Kidney capillary endothelial cell (primary cell): Measurements from ENCODE around the gene TGIF2.
"Not testable (repeated sequence)": the region's sequence is repeated elsewhere in the genome, so short reads cannot be mapped to it uniquely, and the experiment has no call there.

Source experiments
- DNase-seq: peaks from one replicate; pipeline ENCODE4 v3.0.0-alpha.2; 2018; ENCODE audit warnings: low spot score

Gene TGIF2

GRCh38 chr20:36579996-36580545 is 6.7 kb downstream of the TGIF2 start:
- DNase-seq = no peak

DNA sequence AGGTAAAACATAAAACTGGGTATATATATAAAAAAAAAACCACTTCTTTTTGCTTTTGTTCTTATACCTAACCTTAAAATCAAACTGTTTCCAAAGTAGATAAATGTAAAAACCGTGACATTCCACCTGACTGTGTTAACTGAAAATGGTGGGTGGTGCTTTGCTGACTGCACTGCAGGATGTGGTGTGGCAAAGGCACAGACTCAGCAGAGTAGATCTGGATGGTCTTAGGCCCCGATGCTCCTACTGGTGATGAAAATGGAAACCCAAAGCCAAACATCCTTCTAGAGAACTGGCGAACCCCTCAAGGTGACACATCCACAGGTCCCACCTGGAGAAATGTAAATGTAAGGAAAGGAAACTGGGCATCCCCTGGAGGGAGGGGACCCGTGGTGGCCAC is 8.9 kb downstream of the TGIF2 start:
- DNase-seq = no peak

- DNase-seq = no peak
Observed at GRCh38 chr20:36582821-36583220, 9.4 kb downstream of the TGIF2 start.

GRCh38 chr20:36584018-36584481 is 10.7 kb downstream of the TGIF2 start:
- DNase-seq = no peak

DNA sequence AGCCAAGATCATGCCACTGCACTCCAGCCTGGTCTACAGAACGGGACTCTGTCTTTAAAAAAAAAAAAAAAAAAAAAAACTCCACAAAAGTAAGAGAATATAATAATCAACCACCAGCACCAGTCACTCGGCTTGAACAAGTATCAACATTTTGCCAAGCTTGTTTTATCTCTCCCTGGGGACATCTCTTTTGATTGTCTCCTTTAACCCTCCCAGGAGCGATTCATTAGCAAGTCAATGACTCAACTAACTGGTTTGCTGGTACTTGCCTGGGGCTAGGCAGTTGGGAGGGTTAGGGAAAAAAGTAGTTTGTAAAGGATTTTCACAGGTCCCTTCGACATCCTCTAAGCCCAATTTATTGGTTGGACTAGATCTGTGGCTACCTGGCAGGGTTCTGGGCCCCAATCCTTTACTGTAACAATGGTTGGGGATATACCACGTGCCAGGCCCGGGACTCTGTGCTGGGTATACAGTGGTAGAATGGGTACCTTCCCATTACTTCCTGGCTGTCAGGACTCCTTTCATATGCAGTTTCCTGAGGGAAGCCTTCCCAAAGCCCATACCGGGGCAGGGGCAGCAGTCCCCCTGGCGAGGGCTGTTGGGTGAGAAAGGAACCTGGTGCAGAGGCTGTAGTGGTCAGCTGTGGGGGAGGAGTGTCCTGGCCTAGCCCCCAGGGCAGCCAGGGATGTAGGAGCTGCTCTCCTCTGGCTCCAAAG is 12.2 kb downstream of the TGIF2 start:
- peak; percentile 21 for DNase-seq

DNA sequence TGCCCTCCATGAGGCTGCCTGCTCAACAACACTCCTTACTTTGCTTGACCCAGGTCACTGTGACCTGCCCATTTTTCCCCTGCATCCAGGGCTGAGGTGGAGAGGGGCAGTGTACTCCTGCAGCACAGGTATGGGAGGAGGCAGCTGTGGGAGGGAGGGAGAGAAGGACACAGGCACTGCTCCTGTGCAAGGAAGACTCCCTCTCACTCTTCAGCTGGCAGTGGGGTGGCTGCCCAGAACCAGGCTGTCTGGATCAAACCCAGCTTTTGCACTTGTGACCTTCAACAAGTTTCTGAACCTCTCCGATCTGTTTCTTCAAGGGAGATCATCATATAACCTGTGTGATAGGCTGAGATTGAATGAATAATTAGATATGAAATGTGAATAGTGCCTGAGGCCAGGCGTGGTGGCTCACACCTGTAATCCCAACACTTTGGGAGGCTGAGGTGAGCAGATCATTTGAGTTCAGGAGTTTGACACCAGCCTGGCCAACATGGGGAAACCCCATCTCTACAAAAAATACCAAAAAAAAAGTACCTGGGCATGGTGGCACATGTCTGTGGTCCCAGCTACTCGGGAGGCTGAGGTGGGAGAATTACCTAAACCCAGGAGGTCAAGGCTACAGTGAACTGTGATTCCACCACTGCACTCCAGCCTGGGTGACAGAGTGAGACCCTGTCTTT is 14.1 kb downstream of the TGIF2 start:
- no peak for DNase-seq

DNA sequence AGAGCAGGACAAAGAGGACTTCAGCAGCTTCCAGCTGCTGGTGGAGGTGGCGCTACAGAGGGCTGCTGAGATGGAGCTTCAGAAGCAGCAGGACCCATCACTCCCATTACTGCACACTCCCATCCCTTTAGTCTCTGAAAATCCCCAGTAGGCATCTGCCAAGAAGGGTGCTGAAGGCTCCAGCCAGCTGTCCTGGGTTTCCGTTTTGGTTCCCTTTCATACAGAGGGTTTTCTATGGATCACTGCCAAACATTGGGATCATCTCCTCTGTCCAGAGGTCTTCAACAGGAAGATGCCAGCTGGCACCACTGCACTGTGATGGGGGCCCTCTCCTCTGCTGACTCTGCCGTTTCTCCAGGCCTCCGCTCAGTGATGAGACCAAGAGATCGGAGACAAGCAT is 17.9 kb downstream of the TGIF2 start:
- no peak for DNase-seq

DNA sequence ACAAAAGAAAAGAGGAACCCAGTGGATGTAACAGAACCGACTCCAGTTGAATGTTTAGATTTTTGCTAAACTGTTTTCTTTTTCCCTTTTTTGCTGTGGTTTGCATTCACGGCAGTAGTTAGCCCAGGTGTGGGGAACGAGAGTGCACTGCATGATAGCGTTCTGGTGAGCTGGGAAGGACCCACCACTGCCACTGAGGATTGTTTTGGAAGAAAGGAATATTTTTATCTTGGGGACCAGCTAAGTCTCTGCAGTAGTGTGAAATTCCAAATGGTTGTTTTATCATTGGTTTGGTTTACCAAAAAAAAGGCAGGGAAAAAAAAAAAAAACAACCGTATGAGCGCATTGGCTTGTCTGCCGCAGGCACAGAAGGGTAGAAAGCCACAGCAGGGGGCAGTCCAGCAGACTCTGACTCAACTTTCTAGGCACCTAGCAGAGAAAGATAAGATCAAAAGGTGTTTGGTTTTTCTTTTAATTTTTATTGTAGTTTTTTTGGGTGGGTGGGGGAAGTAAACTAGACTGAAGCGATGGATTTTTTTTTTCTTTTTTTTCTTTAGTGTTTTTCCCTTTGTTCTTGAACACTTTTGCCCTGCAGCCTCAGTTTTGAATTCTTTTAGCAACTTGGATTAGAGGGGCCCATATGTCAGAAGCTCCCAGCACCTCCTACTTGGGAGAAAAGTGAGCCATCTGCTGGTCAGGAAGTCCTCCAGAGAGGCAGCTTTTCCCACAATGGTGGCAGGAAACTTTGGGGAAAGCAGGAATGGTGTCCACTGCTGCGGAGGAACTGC is 18.7 kb downstream of the TGIF2 start:
- DNase-seq = no peak

GRCh38 chr20:36593347-36593929 is 20.0 kb downstream of the TGIF2 start:
- DNase-seq = no peak

GRCh38 chr20:36599912-36600345 is 26.5 kb downstream of the TGIF2 start:
- DNase-seq = no peak

DNA sequence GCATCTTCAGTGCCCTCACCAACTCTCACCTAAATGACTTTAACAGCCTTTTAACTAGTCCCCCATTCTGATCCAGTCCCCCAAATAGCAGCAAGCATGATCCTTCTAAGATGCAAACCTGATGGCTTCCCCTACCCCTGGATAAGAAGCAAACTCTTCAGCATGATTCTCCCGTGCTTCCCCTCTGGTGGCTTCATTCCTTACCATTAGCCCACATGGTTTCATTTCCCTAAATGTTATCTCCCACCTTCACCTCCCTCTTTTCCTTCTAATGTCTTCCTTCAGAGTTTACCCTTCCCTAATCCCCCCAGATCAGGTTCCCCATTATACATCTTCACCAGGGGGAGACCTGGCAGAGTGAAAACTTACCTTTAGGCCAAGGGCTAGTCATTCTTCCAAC is 28.1 kb downstream of the TGIF2 start:
- no peak for DNase-seq

DNA sequence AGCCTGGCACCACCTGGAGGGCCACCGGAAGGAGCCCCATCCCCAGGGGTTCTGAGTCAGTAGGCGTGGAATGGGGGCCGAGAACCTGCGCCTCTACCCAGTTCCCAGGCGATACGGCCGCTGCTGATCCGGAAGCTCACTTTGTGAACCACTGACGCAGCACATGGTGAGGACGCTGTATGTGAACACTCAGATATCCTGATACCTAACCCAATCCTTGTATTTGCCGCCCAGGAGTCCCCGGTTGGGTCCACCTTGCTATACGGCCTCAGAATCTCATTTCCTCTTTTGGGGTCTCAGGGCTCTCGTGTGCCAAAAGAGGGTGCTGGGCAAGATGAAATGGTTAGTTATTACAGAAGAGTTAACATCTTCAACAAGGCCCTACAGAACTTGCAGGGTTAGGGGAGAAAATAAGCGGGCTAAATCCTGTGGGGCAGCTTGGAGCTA is 31.6 kb downstream of the TGIF2 start:
- no peak for DNase-seq

GRCh38 chr20:36605399-36606157 is 32.2 kb downstream of the TGIF2 start, which contains the start of gene RAB5IF:
TSS of gene RAB5IF (plus strand) at chr20:36605779. CDS start at chr20:36605952, 173 bp downstream.
- DNase-seq = peak; percentile 99

GRCh38 chr20:36606158-36607066 is 33.0 kb downstream of the TGIF2 start:
- DNase-seq = peak; percentile 21

GRCh38 chr20:36607586-36608387 is 34.4 kb downstream of the TGIF2 start:
- peak; percentile 7 for DNase-seq

GRCh38 chr20:36608388-36608728 is 35.0 kb downstream of the TGIF2 start:
- DNase-seq = not testable (repeated sequence)

- no peak for DNase-seq
Observed at GRCh38 chr20:36611625-36612024, 38.2 kb downstream of the TGIF2 start.

- DNase-seq = no peak
Observed at GRCh38 chr20:36613974-36614373, 40.6 kb downstream of the TGIF2 start.
